K562 (cell line): ENCODE data around the gene FADS6. TPM values are rescaled to one million over a fixed set of nuclear protein-coding genes. Genes with fewer than 3 reads are reported as not detected.

Source experiments
- ATAC-seq: fragments of 200-7000 bp; cut with Tn5 transposase; 3 replicates; pipeline ENCODE4 v1.9.1; 2020; ENCODE audit warnings: moderate library complexity
- BruUV-seq: library from RNA; stranded (reverse); fragments of 400-500 nt; replicated peaks from 2 replicates; lab custom pipeline; 2021; lab: Mats Ljungman, UMichigan
- CTCF ChIA-PET: fragments of 300-600 bp; formaldehyde crosslinking; extraction: SDS; loops from one replicate; lab custom pipeline; 2021; ENCODE audit warnings: low intra/inter-chr PET ratio; lab: Yijun Ruan, JAX
- POLR2A ChIA-PET: fragments of 300-600, 350-650 bp; sonication (Branson Sonifier 250); formaldehyde crosslinking; extraction: SDS; loops from one replicate; lab custom pipeline; 2021; ENCODE audit warnings: antibody characterized with exemption, inconsistent platforms; lab: Yijun Ruan, JAX
- DNase-seq, 4 experiments: peaks; one replicate each; pipeline versions ENCODE4 v3.0.0 to v3.0.0-alpha.2; 2011 to 2018; ENCODE audit warnings: low spot score in 3 of 4, mixed read lengths in 3 of 4; ENCODE audit errors: extremely low read depth in 1 of 4
- FAIRE-seq: peaks from 2 replicates; lab custom pipeline; 2011; peaks lifted over from hg19 to GRCh38; lab: Jason Lieb, UNC
- H2AFZ ChIP-seq: 2 replicates; pipeline ENCODE4 v1.6.0; 2011; ENCODE audit warnings: low read depth, low read length, control low read depth, inconsistent platforms
- H3K27ac ChIP-seq: fragments of 200-600 bp; 3 replicates; pipeline ENCODE4 v1.8.0; 2011; ENCODE audit warnings: low read depth, mild to moderate bottlenecking, control low read depth, inconsistent platforms, low read length, moderate library complexity, mixed read lengths; ENCODE audit errors: extremely low read depth
- H3K27me3 ChIP-seq, 2 experiments: fragments of 300-600 bp in 1 of 2; 2 replicates in 1 of 2; 3 replicates in 1 of 2; pipeline versions ENCODE4 v1.6.0 to v1.8.0; 2011; ENCODE audit warnings: inconsistent platforms in 2 of 2, low read length in 2 of 2, mild to moderate bottlenecking in 1 of 2, mixed read lengths in 1 of 2, moderate library complexity in 1 of 2; ENCODE audit not compliant: control insufficient read depth in 2 of 2, insufficient read depth in 2 of 2
- H3K36me3 ChIP-seq: fragments of 300-600 bp; 3 replicates; pipeline ENCODE4 v1.8.0; 2011; ENCODE audit warnings: mild to moderate bottlenecking, low read length, inconsistent platforms; ENCODE audit not compliant: control insufficient read depth, insufficient read depth
- H3K4me1 ChIP-seq, 2 experiments: fragments of 200-600 bp in 1 of 2; replicated peaks in 1 of 2; 2 replicates in 1 of 2; 3 replicates in 1 of 2; pipeline versions ENCODE4 v1.5.1 to v1.8.0; 2011; ENCODE audit warnings: inconsistent platforms in 2 of 2, low read length in 2 of 2, mild to moderate bottlenecking in 1 of 2, mixed read lengths in 1 of 2, moderate library complexity in 1 of 2; ENCODE audit not compliant: control insufficient read depth in 2 of 2, insufficient read depth in 2 of 2
- H3K4me2 ChIP-seq: 2 replicates; pipeline ENCODE4 v1.6.1; 2011; ENCODE audit warnings: low read length, control low read depth, inconsistent platforms, mixed read lengths; ENCODE audit not compliant: insufficient read depth
- H3K4me3 ChIP-seq: fragments of 200-600 bp; sonication (generic), shearing (Covaris generic); 2 replicates; pipeline ENCODE4 v1.5.1; 2016; ENCODE audit warnings: control low read depth, inconsistent platforms
- H3K79me2 ChIP-seq: fragments of 200-600 bp; 3 replicates; pipeline ENCODE4 v1.8.0; 2011; ENCODE audit warnings: low read length, inconsistent platforms; ENCODE audit not compliant: control insufficient read depth, insufficient read depth
- H3K9ac ChIP-seq, 2 experiments: 2 replicates each; pipeline versions ENCODE4 v1.6.0 to v1.6.1; 2011; ENCODE audit warnings: low read depth in 2 of 2, low read length in 2 of 2, control low read depth in 1 of 2, inconsistent platforms in 1 of 2, mild to moderate bottlenecking in 1 of 2, mixed read lengths in 1 of 2; ENCODE audit not compliant: insufficient read depth in 1 of 2
- H3K9me1 ChIP-seq: one replicate; pipeline ENCODE4 v1.6.0; 2011; ENCODE audit warnings: inconsistent platforms, mild to moderate bottlenecking, low read length, moderate library complexity; ENCODE audit not compliant: control insufficient read depth, insufficient read depth
- H3K9me3 ChIP-seq: replicated peaks from 2 replicates; pipeline ENCODE4 v1.5.1; 2011; ENCODE audit warnings: low read depth, low read length, inconsistent platforms; ENCODE audit not compliant: control insufficient read depth, insufficient read depth
- H4K20me1 ChIP-seq: replicated peaks from 2 replicates; pipeline ENCODE4 v1.6.1; 2011; ENCODE audit warnings: low read length, inconsistent platforms, mixed read lengths; ENCODE audit not compliant: control insufficient read depth, insufficient read depth
- ARID1B ChIP-seq: fragments of 450-650 bp; IDR thresholded peaks from 2 replicates; pipeline ENCODE4 v1.6.1; 2016; ENCODE audit warnings: antibody characterized with exemption, mild to moderate bottlenecking, inconsistent platforms
- CBFB ChIP-seq: sonication (generic); formaldehyde crosslinking; IDR thresholded peaks from 2 replicates; pipeline ENCODE4 v1.4.0; 2020; ENCODE audit warnings: mild to moderate bottlenecking, missing genetic modification reagents
- CBX1 ChIP-seq: sonication (generic); IDR thresholded peaks from 2 replicates; pipeline ENCODE4 v1.6.1; 2016; ENCODE audit warnings: antibody characterized with exemption, low read depth, mild to moderate bottlenecking
- CCNT2 ChIP-seq: IDR thresholded peaks from 2 replicates; pipeline ENCODE4 v1.6.1; 2011; ENCODE audit warnings: borderline replicate concordance, low read depth, mild to moderate bottlenecking, moderate library complexity, mixed read lengths, low read length; ENCODE audit not compliant: insufficient read length; ENCODE audit errors: extremely low read depth
- CEBPG ChIP-seq, 3 experiments: fragments of 200-800 bp in 1 of 3; sonication (Bioruptor generic) in 1 of 3; sonication (generic) in 1 of 3; formaldehyde crosslinking in 1 of 3; IDR thresholded peaks in 2 of 3; conservative IDR thresholded peaks in 1 of 3; 2 replicates each; pipeline versions ENCODE4 v1.6.1 to v1.8.0; 2016 to 2022; ENCODE audit warnings: missing compliant biosample characterization in 2 of 3, missing genetic modification characterization in 2 of 3, mild to moderate bottlenecking in 1 of 3, missing genetic modification reagents in 1 of 3
- KAT7 ChIP-seq: sonication (generic); formaldehyde crosslinking; IDR thresholded peaks from 2 replicates; pipeline ENCODE4 v1.8.0; 2022; ENCODE audit warnings: missing genetic modification reagents, mild to moderate bottlenecking, borderline replicate concordance
- RBM15 ChIP-seq: fragments of 200-400 bp; formaldehyde crosslinking; IDR thresholded peaks from 2 replicates; pipeline ENCODE4 v1.6.1; 2018; ENCODE audit warnings: mild to moderate bottlenecking, low read length, moderate library complexity; ENCODE audit not compliant: insufficient read depth
- SREBF1 ChIP-seq: fragments of 150-350 bp; IDR thresholded peaks from 2 replicates; pipeline ENCODE4 v1.6.1; 2014; ENCODE audit warnings: antibody characterized with exemption, low read depth, low read length, borderline replicate concordance
- TAF1 ChIP-seq: IDR thresholded peaks from 2 replicates; pipeline ENCODE4 v1.6.1; 2011; ENCODE audit warnings: mild to moderate bottlenecking, low read length, moderate library complexity; ENCODE audit not compliant: insufficient read depth, control insufficient read depth, severe bottlenecking; ENCODE audit errors: extremely low read depth
- ZNF175 ChIP-seq: fragments of 200-800 bp; sonication (Bioruptor generic); IDR thresholded peaks from 2 replicates; pipeline ENCODE4 v1.6.1; 2016; ENCODE audit warnings: low read depth, mild to moderate bottlenecking, missing genetic modification characterization, missing compliant biosample characterization
- WGBS: fragments of 100-300 bp; shearing (Covaris generic); methylation state at CpG from one replicate; pipeline ENCODE4 v1.1.6; 2016; ENCODE audit warnings: low coverage, mixed read lengths; ENCODE audit not compliant: insufficient coverage; ENCODE audit errors: missing lambda C conversion rate; 5-methylcytosine and 5-hydroxymethylcytosine counted together
- in situ Hi-C: fragments of 300-500 bp; cut with MboI; formaldehyde crosslinking; loops from 4 replicates; pipeline ENCODE4 v1.15.0; 2018; ENCODE audit warnings: inconsistent platforms, mixed read lengths
- intact Hi-C: fragments of 100-400 bp; cut with micrococcal nuclease; formaldehyde crosslinking; loops from 2 replicates; pipeline ENCODE4 v1.14.2; 2022
- polyA plus RNA-seq, 8 experiments: library from polyadenylated mRNA; depleted of rRNA in 4 of 8; stranded (reverse) in 5 of 8; unstranded in 3 of 8; fragments of >200 nt; fragmentation: Nextera tagmentation in 2 of 8; fragmentation: Illumina TruSeq in 1 of 8; extraction: Ambion mirVana in 2 of 8; extraction: Trizol in 1 of 8; gene quantifications; 2 replicates each; pipeline versions ENCODE4 v1.2.1 to v1.2.3, GENCODE V29; 2011 to 2014; ENCODE audit warnings: inconsistent platforms in 1 of 8, missing spikeins in 1 of 8
- total RNA-seq, 7 experiments: library from RNA; depleted of rRNA in 6 of 7; stranded (reverse); fragments of >200 nt in 6 of 7; fragmentation: Illumina TruSeq in 2 of 7; extraction: Trizol in 2 of 7; gene quantifications; 2 replicates each; pipeline versions ENCODE4 v1.2.1 to v1.2.3, GENCODE V29; 2011 to 2021; ENCODE audit warnings: low replicate concordance in 1 of 7
- TF ChIP-seq, protein P1 (sequence below): sonication (generic); formaldehyde crosslinking; IDR thresholded peaks from 2 replicates; pipeline ENCODE4 v1.8.1; 2023; ENCODE audit warnings: mild to moderate bottlenecking, missing genetic modification reagents
- TF ChIP-seq, protein P2 (sequence below): fragments of 450-650 bp; formaldehyde crosslinking; IDR thresholded peaks from 2 replicates; pipeline ENCODE4 v1.4.0; 2020; ENCODE audit warnings: mild to moderate bottlenecking, moderate library complexity
- TF ChIP-seq, protein P3 (sequence below): fragments of 450-650 bp; IDR thresholded peaks from 2 replicates; pipeline ENCODE4 v1.6.1; 2014; ENCODE audit warnings: low read depth, mild to moderate bottlenecking, moderate library complexity, borderline replicate concordance

FADS6 gene
- total and polyA plus RNA-seq, 9 of the 15 experiments (the other 6 are each of a cell fraction or from before 2014, with no cell fraction given) = 0.18 to 0.22 TPM; not detected in 7

DNA sequence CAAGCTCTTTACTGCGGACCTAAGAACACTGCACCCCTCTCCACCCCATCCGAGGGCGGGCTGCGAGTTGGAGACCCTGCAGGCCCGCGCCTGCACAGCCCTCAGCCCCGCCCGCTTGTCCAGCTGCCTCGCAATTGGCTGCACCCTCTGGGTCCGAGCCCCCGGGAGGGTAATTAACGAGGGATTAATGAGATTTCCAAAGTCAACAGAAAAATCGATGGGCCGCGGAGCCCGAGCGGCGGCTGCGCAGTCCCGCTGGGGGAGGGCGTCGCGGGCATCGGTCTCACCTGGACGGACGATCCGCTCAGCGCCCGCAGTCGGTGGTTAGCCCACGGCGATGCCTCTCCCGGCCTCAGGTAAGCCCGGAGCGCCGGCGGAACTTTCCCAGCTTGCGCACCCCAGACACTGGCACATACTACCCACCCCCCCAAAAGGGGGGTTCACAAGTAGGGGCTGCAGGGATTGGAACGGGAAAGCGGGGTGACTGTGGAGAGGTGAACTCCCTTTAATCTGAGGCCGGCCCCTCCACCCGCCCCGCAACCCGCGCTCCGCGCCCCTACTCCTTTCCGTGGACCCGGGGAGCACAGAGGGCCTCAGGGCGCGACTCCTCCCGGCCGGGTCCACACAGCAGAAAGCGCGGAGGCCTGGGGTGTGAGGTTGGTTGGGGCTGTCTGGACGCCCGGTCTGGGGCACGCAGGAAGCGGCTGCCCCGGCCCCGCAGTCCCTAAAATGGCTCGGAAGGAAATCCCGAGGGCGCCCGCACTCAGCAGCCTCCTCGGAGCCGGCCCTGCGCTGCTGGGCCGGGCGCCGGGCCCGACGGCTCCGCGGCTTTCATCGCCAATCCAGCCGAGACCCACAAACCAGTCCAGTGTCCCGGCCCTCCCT is 42.4 kb upstream of the FADS6 start, which contains the start of gene OTOP3:
OTOP3 (plus strand) TSS at position 314 of the 885 bp plus-strand sequence; CDS start at position 338, 24 bp downstream.
- H3K4me2 ChIP-seq = no peak within 1 kb of the TSS
- H3K79me2 ChIP-seq = no peaks in the 10 kb centered on the region
- 36% methylated on average over 66 of the region's 78 CpGs for WGBS
- intact Hi-C loops = no loop called here
- no TSS peak for BruUV-seq
- peaks cover 6 to 19% of the 10 kb centered on the region in 2 experiments; a peak in 4 of 5 replicates for H3K27me3 ChIP-seq
- no peak within 1 kb of the TSS for H2AFZ ChIP-seq
- in situ Hi-C loops = no loop called here
- DNase-seq = no peak
- no peaks in the 10 kb centered on the region for H3K9me3 ChIP-seq
- H3K4me3 ChIP-seq = no peak within 1 kb of the TSS
- peaks cover 15 to 20% of the 10 kb centered on the region in 2 experiments; a peak in 4 of 5 replicates for H3K4me1 ChIP-seq
- ATAC-seq = no peak
- no peaks in the 10 kb centered on the region for H3K36me3 ChIP-seq
- CTCF ChIA-PET = no interaction called here
- H3K9ac ChIP-seq = no peak within 1 kb of the TSS
- POLR2A ChIA-PET = interaction anchor here (0.5 to 0.6 kb wide), 3 partner anchors 69 to 862 kb away, joined by 3 to 4 read pairs (median 3); no protein-coding TSS in a partner anchor
- no peaks in the 10 kb centered on the region for H3K9me1 ChIP-seq
- FAIRE-seq = no peak
- H3K27ac ChIP-seq = no peak within 1 kb of the TSS
- H4K20me1 ChIP-seq = 0 out of 2 replicates have a peak, but pooled peaks cover 4% of the 10 kb centered on the region
- TF ChIP-seq CEBPG (CRISPR knock-in tag; IDR thresholded peaks at IDR 0.05) (no peak), CEBPG (tag; conservative IDR thresholded peaks at IDR 0.05 in 1 of 2, IDR thresholded peaks at IDR 0.05 in 1 of 2) (no peak), CBFB (no peak), SREBF1 (no peak), KAT7 (CRISPR knock-in tag) (no peak), CCNT2 (no peak), CBX1 (no peak), ZNF175 (CRISPR knock-in tag) (no peak), RBM15 (no peak), TAF1 (no peak), ARID1B (no peak)
- TF ChIP-seq, protein P1, sequence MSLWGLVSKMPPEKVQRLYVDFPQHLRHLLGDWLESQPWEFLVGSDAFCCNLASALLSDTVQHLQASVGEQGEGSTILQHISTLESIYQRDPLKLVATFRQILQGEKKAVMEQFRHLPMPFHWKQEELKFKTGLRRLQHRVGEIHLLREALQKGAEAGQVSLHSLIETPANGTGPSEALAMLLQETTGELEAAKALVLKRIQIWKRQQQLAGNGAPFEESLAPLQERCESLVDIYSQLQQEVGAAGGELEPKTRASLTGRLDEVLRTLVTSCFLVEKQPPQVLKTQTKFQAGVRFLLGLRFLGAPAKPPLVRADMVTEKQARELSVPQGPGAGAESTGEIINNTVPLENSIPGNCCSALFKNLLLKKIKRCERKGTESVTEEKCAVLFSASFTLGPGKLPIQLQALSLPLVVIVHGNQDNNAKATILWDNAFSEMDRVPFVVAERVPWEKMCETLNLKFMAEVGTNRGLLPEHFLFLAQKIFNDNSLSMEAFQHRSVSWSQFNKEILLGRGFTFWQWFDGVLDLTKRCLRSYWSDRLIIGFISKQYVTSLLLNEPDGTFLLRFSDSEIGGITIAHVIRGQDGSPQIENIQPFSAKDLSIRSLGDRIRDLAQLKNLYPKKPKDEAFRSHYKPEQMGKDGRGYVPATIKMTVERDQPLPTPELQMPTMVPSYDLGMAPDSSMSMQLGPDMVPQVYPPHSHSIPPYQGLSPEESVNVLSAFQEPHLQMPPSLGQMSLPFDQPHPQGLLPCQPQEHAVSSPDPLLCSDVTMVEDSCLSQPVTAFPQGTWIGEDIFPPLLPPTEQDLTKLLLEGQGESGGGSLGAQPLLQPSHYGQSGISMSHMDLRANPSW (CRISPR knock-in tag) = no peak
- TF ChIP-seq, protein P2, sequence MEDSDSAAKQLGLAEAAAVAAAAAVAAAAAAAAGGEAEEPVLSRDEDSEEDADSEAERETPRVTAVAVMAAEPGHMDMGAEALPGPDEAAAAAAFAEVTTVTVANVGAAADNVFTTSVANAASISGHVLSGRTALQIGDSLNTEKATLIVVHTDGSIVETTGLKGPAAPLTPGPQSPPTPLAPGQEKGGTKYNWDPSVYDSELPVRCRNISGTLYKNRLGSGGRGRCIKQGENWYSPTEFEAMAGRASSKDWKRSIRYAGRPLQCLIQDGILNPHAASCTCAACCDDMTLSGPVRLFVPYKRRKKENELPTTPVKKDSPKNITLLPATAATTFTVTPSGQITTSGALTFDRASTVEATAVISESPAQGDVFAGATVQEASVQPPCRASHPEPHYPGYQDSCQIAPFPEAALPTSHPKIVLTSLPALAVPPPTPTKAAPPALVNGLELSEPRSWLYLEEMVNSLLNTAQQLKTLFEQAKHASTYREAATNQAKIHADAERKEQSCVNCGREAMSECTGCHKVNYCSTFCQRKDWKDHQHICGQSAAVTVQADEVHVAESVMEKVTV = no peak
- TF ChIP-seq, protein P3, sequence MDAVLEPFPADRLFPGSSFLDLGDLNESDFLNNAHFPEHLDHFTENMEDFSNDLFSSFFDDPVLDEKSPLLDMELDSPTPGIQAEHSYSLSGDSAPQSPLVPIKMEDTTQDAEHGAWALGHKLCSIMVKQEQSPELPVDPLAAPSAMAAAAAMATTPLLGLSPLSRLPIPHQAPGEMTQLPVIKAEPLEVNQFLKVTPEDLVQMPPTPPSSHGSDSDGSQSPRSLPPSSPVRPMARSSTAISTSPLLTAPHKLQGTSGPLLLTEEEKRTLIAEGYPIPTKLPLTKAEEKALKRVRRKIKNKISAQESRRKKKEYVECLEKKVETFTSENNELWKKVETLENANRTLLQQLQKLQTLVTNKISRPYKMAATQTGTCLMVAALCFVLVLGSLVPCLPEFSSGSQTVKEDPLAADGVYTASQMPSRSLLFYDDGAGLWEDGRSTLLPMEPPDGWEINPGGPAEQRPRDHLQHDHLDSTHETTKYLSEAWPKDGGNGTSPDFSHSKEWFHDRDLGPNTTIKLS = no peak
